K562 (cell line): Measurements from ENCODE around the gene PHF12. TPM values are rescaled to one million over a fixed set of nuclear protein-coding genes. Genes with fewer than 3 reads are reported as not detected.
A peak's percentile ranks its signal among the peaks of the same experiment; 100 is the strongest.

Source experiments
- CEBPB ChIP-seq: fragments of 450-650 bp; IDR thresholded peaks from 2 replicates; pipeline ENCODE4 v1.6.1; 2016; ENCODE audit warnings: missing genetic modification characterization, missing compliant biosample characterization
- HDAC6 ChIP-seq: IDR thresholded peaks from 2 replicates; pipeline ENCODE4 v1.6.1; 2012; ENCODE audit warnings: low read depth, mild to moderate bottlenecking, control low read depth, inconsistent platforms, low read length, moderate library complexity
- HES1 ChIP-seq: fragments of 450-650 bp; IDR thresholded peaks from 2 replicates; pipeline ENCODE4 v1.6.1; 2016; ENCODE audit warnings: low read depth, mild to moderate bottlenecking, moderate library complexity
- LEF1 ChIP-seq: fragments of 450-650 bp; IDR thresholded peaks from 2 replicates; pipeline ENCODE4 v1.6.1; 2016; ENCODE audit warnings: mild to moderate bottlenecking
- MBD2 ChIP-seq: sonication (generic); IDR thresholded peaks from 2 replicates; pipeline ENCODE4 v1.6.1; 2016; ENCODE audit warnings: low read depth, borderline replicate concordance
- MXD1 ChIP-seq: fragments of 250-450 bp; sonication (Bioruptor Pico); IDR thresholded peaks from 2 replicates; pipeline ENCODE4 v1.8.0; 2021; ENCODE audit warnings: borderline replicate concordance, mild to moderate bottlenecking, moderate library complexity; ENCODE audit not compliant: poor library complexity, severe bottlenecking
- SREBF1 ChIP-seq: fragments of 150-350 bp; IDR thresholded peaks from 2 replicates; pipeline ENCODE4 v1.6.1; 2014; ENCODE audit warnings: antibody characterized with exemption, low read depth, low read length, borderline replicate concordance
- polyA plus RNA-seq, 8 experiments: library from polyadenylated mRNA; depleted of rRNA in 4 of 8; stranded (reverse) in 5 of 8; unstranded in 3 of 8; fragments of >200 nt; fragmentation: Nextera tagmentation in 2 of 8; fragmentation: Illumina TruSeq in 1 of 8; extraction: Ambion mirVana in 2 of 8; extraction: Trizol in 1 of 8; gene quantifications; 2 replicates each; pipeline versions ENCODE4 v1.2.1 to v1.2.3, GENCODE V29; 2011 to 2014; ENCODE audit warnings: inconsistent platforms in 1 of 8, missing spikeins in 1 of 8
- total RNA-seq, 7 experiments: library from RNA; depleted of rRNA in 6 of 7; stranded (reverse); fragments of >200 nt in 6 of 7; fragmentation: Illumina TruSeq in 2 of 7; extraction: Trizol in 2 of 7; gene quantifications; 2 replicates each; pipeline versions ENCODE4 v1.2.1 to v1.2.3, GENCODE V29; 2011 to 2021; ENCODE audit warnings: low replicate concordance in 1 of 7
- TF ChIP-seq, protein P1 (sequence below): sonication (generic); formaldehyde crosslinking; IDR thresholded peaks from 2 replicates; pipeline ENCODE4 v1.8.0; 2022; ENCODE audit warnings: mild to moderate bottlenecking, missing genetic modification reagents, borderline replicate concordance
- TF ChIP-seq, protein P2 (sequence below), 3 experiments: IDR thresholded peaks in 2 of 3; conservative IDR thresholded peaks in 1 of 3; 2 replicates each; pipeline ENCODE4 v1.5.1; 2011 to 2012; ENCODE audit warnings: low read length in 3 of 3, mild to moderate bottlenecking in 3 of 3, control low read depth in 2 of 3, improper control_type of control experiment in 1 of 3, inconsistent platforms in 1 of 3, low read depth in 1 of 3, mixed read lengths in 1 of 3, moderate library complexity in 1 of 3; ENCODE audit not compliant: insufficient read depth in 2 of 3

The PHF12 gene
- total and polyA plus RNA-seq, 9 of the 15 experiments (the other 6 are each of a cell fraction or from before 2014, with no cell fraction given), result 0.82 to 31.3 (median 13.5) TPM

DNA sequence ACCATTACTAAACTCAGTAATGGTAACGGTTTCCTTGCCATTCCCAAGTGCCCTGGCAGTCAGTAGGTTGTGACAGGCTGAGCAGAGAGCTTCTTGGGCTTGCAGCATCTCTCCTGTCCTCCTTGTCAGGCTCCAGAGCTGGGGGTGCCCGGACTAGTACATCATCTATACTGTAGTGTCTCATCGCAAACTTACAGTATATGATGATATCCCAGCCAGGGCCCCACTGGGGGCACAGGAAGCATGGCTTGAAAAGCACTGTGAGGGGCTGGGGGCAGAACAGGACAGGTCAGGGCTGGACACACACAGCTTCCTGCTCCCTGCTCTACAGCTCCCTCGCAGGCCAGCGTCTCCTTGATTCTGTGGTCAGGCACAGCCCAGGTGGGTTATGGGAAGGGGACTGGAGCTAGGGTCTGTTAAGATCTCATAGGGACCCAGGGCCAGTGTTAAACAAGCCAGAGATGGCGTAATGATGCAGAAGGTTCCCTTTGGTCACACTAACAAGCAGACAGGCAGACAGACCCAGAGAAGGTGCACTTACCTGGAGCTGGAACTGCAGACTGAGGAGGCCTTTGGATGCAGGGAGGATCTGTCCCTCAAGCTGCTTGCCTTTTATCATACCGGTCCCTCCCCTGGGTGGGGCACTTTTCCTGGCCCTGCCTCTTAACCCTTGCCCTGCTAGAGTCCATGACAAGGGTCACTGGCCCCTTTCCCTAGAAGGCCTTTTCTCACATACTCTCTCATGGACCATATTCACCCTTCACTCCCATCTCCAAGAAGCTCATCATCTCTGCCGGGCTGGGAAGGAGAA lies 89.7 kb downstream of the PHF12 start (continued):
- TF ChIP-seq HES1 (0 out of 2 replicates have a peak, but pooled peaks have one; percentile 23), HDAC6 (no peak), SREBF1 (no peak), CEBPB (tag) (0 out of 2 replicates have a peak, but pooled peaks have one; percentile 25), MBD2 (peak; percentile 63; the same call in 1 of the 2 replicates), LEF1 (peak; percentile 65; the same call in 1 of the 2 replicates), MXD1 (CRISPR knock-in tag) (peak; percentile 41)
- TF ChIP-seq, protein P1, sequence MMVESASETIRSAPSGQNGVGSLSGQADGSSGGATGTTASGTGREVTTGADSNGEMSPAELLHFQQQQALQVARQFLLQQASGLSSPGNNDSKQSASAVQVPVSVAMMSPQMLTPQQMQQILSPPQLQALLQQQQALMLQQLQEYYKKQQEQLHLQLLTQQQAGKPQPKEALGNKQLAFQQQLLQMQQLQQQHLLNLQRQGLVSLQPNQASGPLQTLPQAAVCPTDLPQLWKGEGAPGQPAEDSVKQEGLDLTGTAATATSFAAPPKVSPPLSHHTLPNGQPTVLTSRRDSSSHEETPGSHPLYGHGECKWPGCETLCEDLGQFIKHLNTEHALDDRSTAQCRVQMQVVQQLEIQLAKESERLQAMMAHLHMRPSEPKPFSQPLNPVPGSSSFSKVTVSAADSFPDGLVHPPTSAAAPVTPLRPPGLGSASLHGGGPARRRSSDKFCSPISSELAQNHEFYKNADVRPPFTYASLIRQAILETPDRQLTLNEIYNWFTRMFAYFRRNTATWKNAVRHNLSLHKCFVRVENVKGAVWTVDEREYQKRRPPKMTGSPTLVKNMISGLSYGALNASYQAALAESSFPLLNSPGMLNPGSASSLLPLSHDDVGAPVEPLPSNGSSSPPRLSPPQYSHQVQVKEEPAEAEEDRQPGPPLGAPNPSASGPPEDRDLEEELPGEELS (CRISPR knock-in tag), result 0 out of 2 replicates have a peak, but pooled peaks have one; percentile 54
- TF ChIP-seq, protein P2, sequence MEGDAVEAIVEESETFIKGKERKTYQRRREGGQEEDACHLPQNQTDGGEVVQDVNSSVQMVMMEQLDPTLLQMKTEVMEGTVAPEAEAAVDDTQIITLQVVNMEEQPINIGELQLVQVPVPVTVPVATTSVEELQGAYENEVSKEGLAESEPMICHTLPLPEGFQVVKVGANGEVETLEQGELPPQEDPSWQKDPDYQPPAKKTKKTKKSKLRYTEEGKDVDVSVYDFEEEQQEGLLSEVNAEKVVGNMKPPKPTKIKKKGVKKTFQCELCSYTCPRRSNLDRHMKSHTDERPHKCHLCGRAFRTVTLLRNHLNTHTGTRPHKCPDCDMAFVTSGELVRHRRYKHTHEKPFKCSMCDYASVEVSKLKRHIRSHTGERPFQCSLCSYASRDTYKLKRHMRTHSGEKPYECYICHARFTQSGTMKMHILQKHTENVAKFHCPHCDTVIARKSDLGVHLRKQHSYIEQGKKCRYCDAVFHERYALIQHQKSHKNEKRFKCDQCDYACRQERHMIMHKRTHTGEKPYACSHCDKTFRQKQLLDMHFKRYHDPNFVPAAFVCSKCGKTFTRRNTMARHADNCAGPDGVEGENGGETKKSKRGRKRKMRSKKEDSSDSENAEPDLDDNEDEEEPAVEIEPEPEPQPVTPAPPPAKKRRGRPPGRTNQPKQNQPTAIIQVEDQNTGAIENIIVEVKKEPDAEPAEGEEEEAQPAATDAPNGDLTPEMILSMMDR (IDR thresholded peaks at IDR 0.05 in 2 of 3, conservative IDR thresholded peaks at IDR 0.05 in 1 of 3; ENCODE audit: insufficient read depth in 2 of 3, low read depth in 1 of 3, low read length in 3 of 3), result peak in 2 of 3 experiments; percentile 32 to 33; a peak in 3 of 6 replicates
